ENCODE data around the gene PARD3B. TPM values are rescaled to one million over a fixed set of nuclear protein-coding genes. Genes with fewer than 3 reads are reported as not detected.
A peak's percentile ranks its signal among the peaks of the same experiment; 100 is the strongest.

PARD3B gene
- total RNA-seq, 4 donors from 2014 or later = 27.8 to 39.3 (median 33.7) TPM

DNA sequence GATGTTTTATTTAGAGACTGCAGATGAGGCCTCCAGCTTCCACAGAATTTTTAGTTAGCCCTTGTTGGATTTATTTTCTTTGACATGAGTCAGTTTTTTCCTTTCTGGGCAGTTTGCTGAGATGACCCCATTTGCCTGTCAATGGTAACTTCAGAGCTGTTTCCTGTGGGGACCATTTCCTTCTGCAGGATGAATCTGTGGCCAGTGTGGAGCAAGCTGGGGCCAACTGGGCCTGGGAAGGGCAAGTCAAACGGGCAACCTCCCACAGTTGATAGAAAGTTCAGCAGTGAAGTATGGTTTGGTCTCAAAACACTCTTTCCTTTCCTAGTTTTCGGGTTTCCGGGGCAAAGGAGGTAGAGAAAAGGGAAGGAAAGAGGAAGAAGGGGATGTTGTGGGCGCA, 845.6 kb downstream of the PARD3B start:
- DNase-seq (ENCODE audit: low spot score) (no peak), ATAC-seq (ENCODE audit: low FRiP score) (no peak)
- TF ChIP-seq, protein P1, sequence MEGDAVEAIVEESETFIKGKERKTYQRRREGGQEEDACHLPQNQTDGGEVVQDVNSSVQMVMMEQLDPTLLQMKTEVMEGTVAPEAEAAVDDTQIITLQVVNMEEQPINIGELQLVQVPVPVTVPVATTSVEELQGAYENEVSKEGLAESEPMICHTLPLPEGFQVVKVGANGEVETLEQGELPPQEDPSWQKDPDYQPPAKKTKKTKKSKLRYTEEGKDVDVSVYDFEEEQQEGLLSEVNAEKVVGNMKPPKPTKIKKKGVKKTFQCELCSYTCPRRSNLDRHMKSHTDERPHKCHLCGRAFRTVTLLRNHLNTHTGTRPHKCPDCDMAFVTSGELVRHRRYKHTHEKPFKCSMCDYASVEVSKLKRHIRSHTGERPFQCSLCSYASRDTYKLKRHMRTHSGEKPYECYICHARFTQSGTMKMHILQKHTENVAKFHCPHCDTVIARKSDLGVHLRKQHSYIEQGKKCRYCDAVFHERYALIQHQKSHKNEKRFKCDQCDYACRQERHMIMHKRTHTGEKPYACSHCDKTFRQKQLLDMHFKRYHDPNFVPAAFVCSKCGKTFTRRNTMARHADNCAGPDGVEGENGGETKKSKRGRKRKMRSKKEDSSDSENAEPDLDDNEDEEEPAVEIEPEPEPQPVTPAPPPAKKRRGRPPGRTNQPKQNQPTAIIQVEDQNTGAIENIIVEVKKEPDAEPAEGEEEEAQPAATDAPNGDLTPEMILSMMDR (IDR thresholded peaks at IDR 0.05) = no peak

GRCh38 chr2:205401511-205401910, 856.2 kb downstream of the PARD3B start:
- TF ChIP-seq, protein P1 (IDR thresholded peaks at IDR 0.05) = no peak
- ATAC-seq (ENCODE audit: low FRiP score) = no peak

DNA sequence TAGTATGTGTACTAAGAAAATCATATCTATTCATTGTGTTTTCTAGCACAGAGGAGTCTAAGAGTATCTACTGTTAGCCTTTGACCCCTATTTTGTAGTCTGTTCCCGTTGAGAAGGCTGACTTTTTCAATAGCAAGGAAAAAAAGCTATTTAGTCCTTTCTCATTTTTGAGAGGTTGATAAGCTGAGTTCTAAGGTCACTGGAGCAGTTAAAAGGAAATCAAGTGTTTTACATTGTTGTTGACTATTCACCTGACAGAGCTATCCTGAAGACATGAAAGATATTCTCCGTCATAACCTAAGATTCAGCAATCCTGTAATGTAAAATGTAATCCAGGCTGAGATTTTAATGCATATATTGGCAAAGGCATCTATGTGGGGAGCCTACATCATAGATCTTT, 856.7 kb downstream of the PARD3B start:
- ATAC-seq (ENCODE audit: low FRiP score) = no peak
- DNase-seq (ENCODE audit: low spot score) = no peak
- TF ChIP-seq, protein P1 (IDR thresholded peaks at IDR 0.05) = no peak

More at GRCh38 chr2:205401511-205401910, 856.2 kb downstream of the PARD3B start:
- DNase-seq (ENCODE audit: low spot score) = no peak

- TF ChIP-seq, protein P1 (IDR thresholded peaks at IDR 0.05) = no peak
Measured at GRCh38 chr2:205403244-205403825, 858.1 kb downstream of the PARD3B start.

DNA sequence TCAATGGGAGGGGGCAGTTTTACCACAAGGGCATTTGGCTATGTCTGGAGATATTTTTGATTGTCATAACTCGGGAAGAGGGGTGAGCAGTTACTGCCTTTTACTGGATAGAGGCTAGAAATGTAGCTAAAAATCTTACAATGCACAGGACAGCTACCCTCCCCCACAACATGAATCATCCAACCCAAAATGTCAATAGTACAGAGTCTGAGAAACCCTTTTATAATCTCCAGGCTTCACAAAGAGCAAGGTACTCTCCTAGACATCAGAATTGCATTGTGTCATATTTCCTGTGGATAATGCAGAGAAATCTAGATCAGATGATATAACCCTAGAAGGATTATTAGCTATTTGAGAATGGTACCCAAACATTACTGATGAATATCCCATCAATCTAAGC, 859.9 kb downstream of the PARD3B start:
- DNase-seq (ENCODE audit: low spot score) (no peak), ATAC-seq (ENCODE audit: low FRiP score) (no peak)
- TF ChIP-seq, protein P1 (IDR thresholded peaks at IDR 0.05) = no peak

More at GRCh38 chr2:205403244-205403825, 858.1 kb downstream of the PARD3B start:
- DNase-seq (ENCODE audit: low spot score) (no peak), ATAC-seq (ENCODE audit: low FRiP score) (no peak)

DNA sequence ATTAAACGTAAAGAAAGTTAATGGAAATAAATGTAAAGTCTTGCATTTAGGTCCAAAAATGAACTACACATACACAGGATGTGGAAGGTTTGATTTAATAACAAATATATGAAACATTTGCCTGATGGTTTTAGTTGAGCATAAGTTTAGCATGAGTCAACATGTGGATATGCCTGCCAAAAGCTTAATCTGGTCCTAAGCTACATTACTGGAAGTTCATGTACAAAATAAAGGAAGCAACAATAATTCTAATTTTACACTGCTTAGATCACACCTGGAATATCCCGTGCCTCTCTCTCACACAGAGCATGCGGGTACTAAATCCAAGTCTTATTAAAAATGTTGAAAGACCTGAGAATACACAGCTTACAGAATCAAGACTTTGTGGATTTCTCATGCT, 860.5 kb downstream of the PARD3B start:
- ATAC-seq (ENCODE audit: low FRiP score) = peak; percentile 94
- TF ChIP-seq, protein P1 (IDR thresholded peaks at IDR 0.05) = no peak
- no peak for DNase-seq (ENCODE audit: low spot score)

- no peak for ATAC-seq (ENCODE audit: low FRiP score)
- TF ChIP-seq, protein P1 (IDR thresholded peaks at IDR 0.05) = no peak
- DNase-seq (ENCODE audit: low spot score) = no peak
Measured at GRCh38 chr2:205407984-205408383, 862.7 kb downstream of the PARD3B start.

Data from omental fat pad (tissue), 4 donors.